HEK293T (cell line): ENCODE data around the gene UBE2Z.
A peak's percentile ranks its signal among the peaks of the same experiment; 100 is the strongest.

ENCODE experiments used
- CTCF ChIA-PET: fragments of 350-600 bp; formaldehyde crosslinking; extraction: SDS; loops from one replicate; lab custom pipeline; 2021; ENCODE audit warnings: antibody characterized with exemption, inconsistent platforms; lab: Yijun Ruan, JAX
- POLR2A ChIA-PET: fragments of 350-600 bp; formaldehyde crosslinking; extraction: SDS; loops from one replicate; lab custom pipeline; 2020; ENCODE audit warnings: antibody characterized with exemption, inconsistent platforms; lab: Yijun Ruan, JAX
- DNase-seq: peaks from one replicate; pipeline ENCODE4 v3.0.0; 2012; ENCODE audit warnings: mixed read lengths; ENCODE audit errors: extremely low spot score
- ARNT ChIP-seq: fragments of 450-650 bp; IDR thresholded peaks from 2 replicates; pipeline ENCODE4 v1.6.1; 2017; ENCODE audit warnings: mild to moderate bottlenecking
- BHLHE40 ChIP-seq: fragments of 450-650 bp; IDR thresholded peaks from 2 replicates; pipeline ENCODE4 v1.6.1; 2016; ENCODE audit warnings: mild to moderate bottlenecking, moderate library complexity, borderline replicate concordance
- CTBP1 ChIP-seq: fragments of 450-650 bp; IDR thresholded peaks from 2 replicates; pipeline ENCODE4 v1.6.1; 2016; ENCODE audit warnings: borderline replicate concordance
- ELF4 ChIP-seq: fragments of 450-650 bp; IDR thresholded peaks from 2 replicates; pipeline ENCODE4 v1.6.1; 2017; ENCODE audit warnings: antibody characterized with exemption
- FOXA1 ChIP-seq: fragments of 450-650 bp; IDR thresholded peaks from 2 replicates; pipeline ENCODE4 v1.6.1; 2016; ENCODE audit warnings: mild to moderate bottlenecking
- FOXK2 ChIP-seq: fragments of 450-650 bp; IDR thresholded peaks from 2 replicates; pipeline ENCODE4 v1.6.1; 2016; ENCODE audit warnings: mild to moderate bottlenecking
- FOXM1 ChIP-seq: fragments of 450-650 bp; IDR thresholded peaks from 2 replicates; pipeline ENCODE4 v1.6.1; 2017; ENCODE audit warnings: mild to moderate bottlenecking, borderline replicate concordance
- HDGF ChIP-seq: fragments of 450-650 bp; IDR thresholded peaks from 2 replicates; pipeline ENCODE4 v1.6.1; 2017; ENCODE audit warnings: antibody characterized with exemption, borderline replicate concordance
- L3MBTL2 ChIP-seq: fragments of 450-650 bp; conservative IDR thresholded peaks from 2 replicates; pipeline ENCODE4 v1.6.1; 2016; ENCODE audit warnings: mild to moderate bottlenecking
- LEF1 ChIP-seq: fragments of 450-650 bp; IDR thresholded peaks from 2 replicates; pipeline ENCODE4 v1.6.1; 2017; ENCODE audit warnings: mild to moderate bottlenecking, borderline replicate concordance
- NFRKB ChIP-seq: fragments of 450-650 bp; IDR thresholded peaks from 2 replicates; pipeline ENCODE4 v1.6.1; 2016; ENCODE audit warnings: mild to moderate bottlenecking, moderate library complexity
- SP1 ChIP-seq: fragments of 450-650 bp; IDR thresholded peaks from 2 replicates; pipeline ENCODE4 v1.6.1; 2017
- SUZ12 ChIP-seq: fragments of 450-650 bp; IDR thresholded peaks from 2 replicates; pipeline ENCODE4 v1.6.1; 2016; ENCODE audit warnings: mild to moderate bottlenecking
- TARDBP ChIP-seq: fragments of 450-650 bp; IDR thresholded peaks from 2 replicates; pipeline ENCODE4 v1.6.1; 2016
- ZNF384 ChIP-seq: fragments of 450-650 bp; IDR thresholded peaks from 2 replicates; pipeline ENCODE4 v1.6.1; 2016
- TF ChIP-seq, protein P1 (sequence below): fragments of 450-650 bp; IDR thresholded peaks from 2 replicates; pipeline ENCODE4 v1.6.1; 2016

Gene UBE2Z

DNA sequence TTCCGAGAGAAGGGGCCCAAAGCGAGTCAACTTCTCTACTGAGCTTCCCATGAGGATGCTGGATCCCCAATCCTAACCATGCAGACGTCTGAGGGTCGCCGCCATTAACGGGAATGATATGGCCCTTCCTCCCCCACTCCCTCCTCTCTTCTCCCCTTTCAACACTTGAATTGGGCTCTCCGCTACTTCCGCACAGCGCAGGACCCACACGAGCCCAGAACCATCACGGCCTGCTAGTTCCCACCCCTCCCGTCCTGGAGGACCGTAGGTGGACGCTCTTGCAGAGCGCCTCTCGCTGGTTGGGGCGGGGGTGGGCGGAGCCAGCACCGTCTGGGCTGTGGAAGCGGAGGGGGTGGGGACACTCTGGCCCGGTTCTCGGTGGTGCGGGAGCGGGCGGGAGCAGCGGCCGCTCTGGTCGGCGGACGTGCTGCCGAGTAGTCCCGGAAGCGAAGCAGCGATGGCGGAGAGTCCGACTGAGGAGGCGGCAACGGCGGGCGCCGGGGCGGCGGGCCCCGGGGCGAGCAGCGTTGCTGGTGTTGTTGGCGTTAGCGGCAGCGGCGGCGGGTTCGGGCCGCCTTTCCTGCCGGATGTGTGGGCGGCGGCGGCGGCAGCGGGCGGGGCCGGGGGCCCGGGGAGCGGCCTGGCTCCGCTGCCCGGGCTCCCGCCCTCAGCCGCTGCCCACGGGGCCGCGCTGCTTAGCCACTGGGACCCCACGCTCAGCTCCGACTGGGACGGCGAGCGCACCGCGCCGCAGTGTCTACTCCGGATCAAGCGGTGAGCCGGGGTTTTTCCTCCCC lies at the start of gene UBE2Z:
Gene UBE2Z (plus strand): TSS at position 361 of the 797 bp plus-strand sequence. CDS start 97 bp downstream, at position 458.
- ChIA-PET POLR2A (interaction anchor here (0.7 to 3.1 kb wide), 9 partner anchors 11 to 283 kb away, joined by 3 to 59 read pairs (median 4); partner anchors contain the start of genes ATP5MC1, HOXB13 and SNF8), CTCF (interaction anchor here (0.6 kb wide), 1 partner anchor 103 kb away, joined by 3 read pairs; no protein-coding TSS in a partner anchor)
- TF ChIP-seq FOXM1 (0 out of 2 replicates have a peak, but pooled peaks have one; percentile 18), L3MBTL2 (no peak), NFRKB (no peak), HDGF (peak; percentile 73; the same call in 1 of the 2 replicates), ELF4 (peak; percentile 71), FOXA1 (no peak), BHLHE40 (no peak)
- TF ChIP-seq, protein P1, sequence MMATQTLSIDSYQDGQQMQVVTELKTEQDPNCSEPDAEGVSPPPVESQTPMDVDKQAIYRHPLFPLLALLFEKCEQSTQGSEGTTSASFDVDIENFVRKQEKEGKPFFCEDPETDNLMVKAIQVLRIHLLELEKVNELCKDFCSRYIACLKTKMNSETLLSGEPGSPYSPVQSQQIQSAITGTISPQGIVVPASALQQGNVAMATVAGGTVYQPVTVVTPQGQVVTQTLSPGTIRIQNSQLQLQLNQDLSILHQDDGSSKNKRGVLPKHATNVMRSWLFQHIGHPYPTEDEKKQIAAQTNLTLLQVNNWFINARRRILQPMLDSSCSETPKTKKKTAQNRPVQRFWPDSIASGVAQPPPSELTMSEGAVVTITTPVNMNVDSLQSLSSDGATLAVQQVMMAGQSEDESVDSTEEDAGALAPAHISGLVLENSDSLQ, result no peak
- peak; percentile 95 for DNase-seq

DNA sequence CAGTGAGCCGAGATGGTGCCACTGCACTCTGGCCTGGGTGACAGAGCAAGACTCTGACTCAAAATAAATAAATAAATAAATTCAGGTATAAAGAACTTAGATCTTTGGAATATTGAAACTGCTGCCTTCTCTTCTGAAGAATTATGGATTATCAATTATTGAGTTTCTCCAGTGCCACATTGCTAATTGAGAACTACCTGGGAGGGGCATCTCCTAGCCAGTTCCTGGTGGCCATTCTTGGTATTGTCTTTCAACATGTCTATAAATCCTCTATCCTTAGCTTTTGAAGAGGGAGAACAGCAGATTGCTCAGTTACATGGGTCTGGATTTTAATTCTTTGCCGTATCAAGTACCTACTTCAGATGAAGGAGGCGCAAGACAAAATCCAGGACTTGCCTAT lies 48.2 kb upstream of the UBE2Z start:
- no peak for TF ChIP-seq BHLHE40
- CTCF ChIA-PET, result interaction anchor here (1.0 to 1.1 kb wide), 2 partner anchors 10 to 19 kb away, joined by 3 read pairs; no protein-coding TSS in a partner anchor
- DNase-seq, result no peak
- POLR2A ChIA-PET, result no interaction called here

DNA sequence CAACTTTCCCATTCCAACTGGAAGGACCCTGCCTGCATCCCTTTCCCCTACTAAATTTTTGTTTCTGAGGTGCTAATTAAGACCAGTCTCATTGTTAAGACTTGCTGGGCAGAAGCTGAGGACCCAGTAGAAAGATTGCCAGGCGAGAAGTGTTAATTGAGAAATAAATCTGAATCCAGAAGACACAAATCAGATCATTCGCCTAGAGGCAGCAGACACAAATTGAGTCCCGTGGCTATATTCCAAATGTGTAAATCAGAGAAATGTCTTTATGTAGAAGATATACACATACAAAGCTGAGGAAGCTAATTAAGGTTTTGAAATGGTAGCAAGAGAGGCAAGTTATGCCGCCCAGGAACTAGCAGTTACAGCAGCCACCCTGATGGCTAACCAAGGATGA lies 47.8 kb upstream of the UBE2Z start:
- TF ChIP-seq TARDBP (no peak), CTBP1 (no peak), BHLHE40 (no peak), L3MBTL2 (no peak), SUZ12 (no peak)
- ChIA-PET POLR2A (interaction anchor here (1.2 kb wide), 1 partner anchor 28 kb away, joined by 3 read pairs; no protein-coding TSS in a partner anchor), CTCF (interaction anchor here (1.0 kb wide), 1 partner anchor 18 kb away, joined by 3 read pairs; no protein-coding TSS in a partner anchor)
- no peak for DNase-seq

DNA sequence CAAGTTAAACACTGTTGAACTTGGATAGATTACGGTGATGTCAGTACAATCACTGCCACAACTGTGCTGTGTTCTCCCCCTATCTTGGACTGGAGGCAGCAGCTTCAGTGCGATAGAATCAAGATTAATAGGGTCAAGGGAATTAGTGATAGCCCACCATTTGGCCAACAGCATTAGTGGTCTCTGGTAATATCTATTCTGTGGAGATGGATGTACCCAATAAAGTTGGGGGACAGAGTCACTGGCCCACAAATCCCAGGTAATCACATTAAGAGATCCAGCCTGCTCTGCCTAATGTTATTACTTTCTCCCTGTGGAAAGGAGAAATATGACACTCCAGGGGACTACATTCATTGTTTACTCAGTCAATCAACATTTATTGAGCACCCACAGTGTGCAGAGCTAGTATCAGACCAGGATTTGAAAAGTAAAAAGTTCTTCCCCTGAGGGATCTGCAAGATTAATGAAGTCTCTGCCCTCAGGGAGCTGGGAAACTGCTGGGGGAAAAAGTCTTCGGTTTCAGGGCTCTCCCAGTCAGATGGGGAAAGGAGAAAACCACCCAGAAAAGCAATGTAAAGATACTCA lies 39.2 kb upstream of the UBE2Z start:
- no peak for DNase-seq
- CTCF ChIA-PET, result interaction anchor here (1.0 to 3.0 kb wide), 3 partner anchors 9 to 55 kb away, joined by 3 to 22 read pairs (median 5); no protein-coding TSS in a partner anchor
- POLR2A ChIA-PET, result no interaction called here
- TF ChIP-seq SUZ12 (no peak), NFRKB (no peak), HDGF (0 out of 2 replicates have a peak, but pooled peaks have one; percentile 18)
- TF ChIP-seq, protein P1, result no peak

DNA sequence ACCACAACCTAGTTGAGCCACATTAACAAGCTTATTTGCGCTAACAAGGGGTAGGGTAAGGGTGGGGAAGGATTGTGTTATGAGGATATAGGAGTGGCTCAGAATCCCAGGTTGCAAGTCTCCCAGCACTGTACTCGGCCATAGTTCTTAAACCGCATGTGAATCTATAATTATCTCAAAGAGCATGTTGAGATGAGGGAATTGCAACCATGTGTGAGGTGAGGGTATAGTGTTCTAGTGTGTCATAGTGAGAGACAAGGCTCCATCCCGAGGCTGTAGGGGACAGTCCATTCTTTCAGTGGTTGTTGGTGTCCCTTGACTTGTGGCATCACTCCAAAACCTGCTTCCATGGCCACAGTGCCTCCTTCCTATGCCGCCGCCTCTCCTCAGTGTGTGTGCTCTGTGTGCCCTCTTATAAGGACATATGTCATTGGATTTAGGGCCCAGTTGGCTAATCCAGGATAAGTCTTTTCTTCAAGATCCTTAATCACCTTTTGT lies 38.3 kb upstream of the UBE2Z start:
- TF ChIP-seq, protein P1, result no peak
- TF ChIP-seq FOXM1 (no peak), L3MBTL2 (no peak), TARDBP (no peak), FOXK2 (no peak), ELF4 (no peak), FOXA1 (no peak), SP1 (no peak), HDGF (no peak), BHLHE40 (no peak), LEF1 (no peak), NFRKB (no peak), SUZ12 (no peak), CTBP1 (no peak), ARNT (no peak), ZNF384 (no peak)
- POLR2A ChIA-PET, result no interaction called here
- CTCF ChIA-PET, result interaction anchor here (1.0 to 3.0 kb wide), 3 partner anchors 9 to 65 kb away, joined by 3 to 22 read pairs (median 4); no protein-coding TSS in a partner anchor
- DNase-seq, result no peak

DNA sequence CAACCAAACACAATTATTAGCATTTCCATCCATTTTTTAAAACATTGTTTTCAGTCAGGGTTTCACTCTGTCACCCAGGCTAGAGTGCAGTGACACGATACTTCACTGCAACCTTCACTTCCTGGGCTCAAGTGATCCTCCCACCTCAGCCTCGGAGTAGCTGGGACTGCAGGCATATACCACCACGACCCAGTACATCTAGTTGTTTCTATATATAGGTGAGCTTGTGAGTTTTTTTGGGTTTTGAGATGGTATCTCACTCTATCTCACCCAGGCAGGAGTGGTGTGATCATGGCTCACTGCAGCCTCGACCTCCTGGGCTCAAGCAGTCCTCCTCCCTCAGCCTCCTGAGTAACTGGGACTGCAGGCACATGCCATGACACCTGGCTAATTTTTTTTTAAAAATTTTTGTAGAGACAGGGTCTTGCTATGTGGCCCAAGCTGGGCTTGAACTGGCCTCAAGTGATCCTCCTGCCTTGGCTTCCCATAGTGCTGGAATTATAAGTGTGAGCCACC lies 37.1 kb upstream of the UBE2Z start:
- DNase-seq, result no peak
- TF ChIP-seq BHLHE40 (no peak), FOXK2 (no peak), SUZ12 (no peak), ARNT (no peak), SP1 (no peak), L3MBTL2 (no peak), ELF4 (no peak), HDGF (no peak), NFRKB (no peak), FOXM1 (no peak)
- TF ChIP-seq, protein P1, result no peak
- ChIA-PET POLR2A (no interaction called here), CTCF (interaction anchor here (1.6 to 1.7 kb wide), 2 partner anchors 57 to 66 kb away, joined by 4 to 6 read pairs; no protein-coding TSS in a partner anchor)
